ENCODE results near the gene NAXE. TPM values are rescaled to one million over a fixed set of nuclear protein-coding genes. Genes with fewer than 3 reads are reported as not detected.

NAXE gene
- total RNA-seq, 1 donor from 2014 or later = 124 TPM

GRCh38 chr1:156554971-156555370, 36.6 kb upstream of the NAXE start:
- no peak for DNase-seq (ENCODE audit: low read depth)
- no peak for TF ChIP-seq CTCF (conservative IDR thresholded peaks at IDR 0.05; ENCODE audit: low read depth, low read length)
- no peak overlapping the region for H3K4me3 ChIP-seq (ENCODE audit: low read depth, low read length)

- no peak overlapping the region for H3K4me3 ChIP-seq (ENCODE audit: low read depth, low read length)
- no peak for DNase-seq (ENCODE audit: low read depth)
These were observed 35.9 kb upstream of the NAXE start for GRCh38 chr1:156555715-156556114.

GRCh38 chr1:156556354-156556753, 35.2 kb upstream of the NAXE start:
- no peak for DNase-seq (ENCODE audit: low read depth)
- H3K4me3 ChIP-seq (ENCODE audit: low read depth, low read length) = no peak overlapping the region
- TF ChIP-seq CTCF (conservative IDR thresholded peaks at IDR 0.05; ENCODE audit: low read depth, low read length) = no peak

More at GRCh38 chr1:156555715-156556114, 35.9 kb upstream of the NAXE start:
- TF ChIP-seq CTCF (conservative IDR thresholded peaks at IDR 0.05; ENCODE audit: low read depth, low read length) = no peak

- H3K4me3 ChIP-seq (ENCODE audit: low read depth, low read length) = no peak overlapping the region
- no peak for TF ChIP-seq CTCF (conservative IDR thresholded peaks at IDR 0.05; ENCODE audit: low read depth, low read length)
These were observed 32.3 kb upstream of the NAXE start for GRCh38 chr1:156559086-156559796.

GRCh38 chr1:156559797-156560385, 31.7 kb upstream of the NAXE start:
- H3K4me3 ChIP-seq (ENCODE audit: low read depth, low read length) = no peak overlapping the region
- no peak for DNase-seq (ENCODE audit: low read depth)

More at GRCh38 chr1:156559086-156559796, 32.3 kb upstream of the NAXE start:
- DNase-seq (ENCODE audit: low read depth) = no peak

GRCh38 chr1:156560585-156561163, 30.9 kb upstream of the NAXE start:
- no peak for TF ChIP-seq CTCF (conservative IDR thresholded peaks at IDR 0.05; ENCODE audit: low read depth, low read length)
- H3K4me3 ChIP-seq (ENCODE audit: low read depth, low read length) = no peak overlapping the region
- DNase-seq (ENCODE audit: low read depth) = no peak

More at GRCh38 chr1:156559797-156560385, 31.7 kb upstream of the NAXE start:
- no peak for TF ChIP-seq CTCF (conservative IDR thresholded peaks at IDR 0.05; ENCODE audit: low read depth, low read length)
